ENCODE data around the gene LCN9. TPM values are rescaled to one million over a fixed set of nuclear protein-coding genes. Genes with fewer than 3 reads are reported as not detected.

Gene LCN9
- total and polyA plus RNA-seq, 4 donors = not detected

DNA sequence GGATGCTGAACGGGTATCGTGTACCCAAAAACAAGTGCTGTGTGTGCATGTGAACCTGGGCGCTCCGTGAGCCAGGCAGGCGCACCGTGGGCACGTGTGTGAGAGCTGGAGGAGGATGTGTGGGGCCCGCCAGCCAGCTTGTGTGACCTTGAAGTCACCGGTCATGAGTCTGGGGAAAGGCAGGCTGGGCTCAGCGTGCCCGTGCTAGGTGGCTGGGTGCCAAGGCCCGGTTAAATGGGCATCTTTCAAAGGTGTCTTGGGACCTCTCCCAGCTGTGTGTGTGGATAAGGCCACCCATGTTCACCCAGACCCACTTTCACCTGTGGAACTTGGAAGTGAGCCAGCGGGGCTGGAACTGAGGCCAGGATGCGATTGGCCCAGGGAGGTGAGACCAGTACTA is 42.3 kb downstream of the LCN9 start:
- peaks cover 0 to 28% (median 23%) of the 10 kb centered on the region in 3 donors for H3K27me3 ChIP-seq (ENCODE audit: control insufficient read depth in 3 of 3, insufficient read depth in 3 of 3, low read length in 2 of 3)
- H3K4me3 ChIP-seq = no peak overlapping the region
- H3K27ac ChIP-seq (ENCODE audit: low read depth in 1 of 2, low read length in 1 of 2) = no peak overlapping the region
- H3K9me3 ChIP-seq (ENCODE audit: control insufficient read depth in 4 of 4, insufficient read depth in 3 of 4, low read length in 3 of 4) = no peaks in the 10 kb centered on the region
- peaks cover 0 to 4% (median 0%) of the 10 kb centered on the region in 5 donors for H3K4me1 ChIP-seq (ENCODE audit: control insufficient read depth in 5 of 5, insufficient read depth in 5 of 5, low read length in 5 of 5)
- H3K36me3 ChIP-seq (ENCODE audit: control insufficient read depth in 4 of 4, insufficient read depth in 4 of 4, low read length in 4 of 4) = no peaks in the 10 kb centered on the region
- TF ChIP-seq, protein P1, sequence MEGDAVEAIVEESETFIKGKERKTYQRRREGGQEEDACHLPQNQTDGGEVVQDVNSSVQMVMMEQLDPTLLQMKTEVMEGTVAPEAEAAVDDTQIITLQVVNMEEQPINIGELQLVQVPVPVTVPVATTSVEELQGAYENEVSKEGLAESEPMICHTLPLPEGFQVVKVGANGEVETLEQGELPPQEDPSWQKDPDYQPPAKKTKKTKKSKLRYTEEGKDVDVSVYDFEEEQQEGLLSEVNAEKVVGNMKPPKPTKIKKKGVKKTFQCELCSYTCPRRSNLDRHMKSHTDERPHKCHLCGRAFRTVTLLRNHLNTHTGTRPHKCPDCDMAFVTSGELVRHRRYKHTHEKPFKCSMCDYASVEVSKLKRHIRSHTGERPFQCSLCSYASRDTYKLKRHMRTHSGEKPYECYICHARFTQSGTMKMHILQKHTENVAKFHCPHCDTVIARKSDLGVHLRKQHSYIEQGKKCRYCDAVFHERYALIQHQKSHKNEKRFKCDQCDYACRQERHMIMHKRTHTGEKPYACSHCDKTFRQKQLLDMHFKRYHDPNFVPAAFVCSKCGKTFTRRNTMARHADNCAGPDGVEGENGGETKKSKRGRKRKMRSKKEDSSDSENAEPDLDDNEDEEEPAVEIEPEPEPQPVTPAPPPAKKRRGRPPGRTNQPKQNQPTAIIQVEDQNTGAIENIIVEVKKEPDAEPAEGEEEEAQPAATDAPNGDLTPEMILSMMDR (IDR thresholded peaks at IDR 0.05; ENCODE audit: control extremely low read depth, extremely low read depth) = no peak
- WGBS, 2 donors = 61 to 78% methylated on average over 14 of the region's 14 CpGs
- ATAC-seq (ENCODE audit: insufficient read depth, low FRiP score) (no peak), DNase-seq (no peak)
- no peak overlapping the region for H3K9ac ChIP-seq (ENCODE audit: insufficient read depth in 1 of 2, low read length in 2 of 2)

DNA sequence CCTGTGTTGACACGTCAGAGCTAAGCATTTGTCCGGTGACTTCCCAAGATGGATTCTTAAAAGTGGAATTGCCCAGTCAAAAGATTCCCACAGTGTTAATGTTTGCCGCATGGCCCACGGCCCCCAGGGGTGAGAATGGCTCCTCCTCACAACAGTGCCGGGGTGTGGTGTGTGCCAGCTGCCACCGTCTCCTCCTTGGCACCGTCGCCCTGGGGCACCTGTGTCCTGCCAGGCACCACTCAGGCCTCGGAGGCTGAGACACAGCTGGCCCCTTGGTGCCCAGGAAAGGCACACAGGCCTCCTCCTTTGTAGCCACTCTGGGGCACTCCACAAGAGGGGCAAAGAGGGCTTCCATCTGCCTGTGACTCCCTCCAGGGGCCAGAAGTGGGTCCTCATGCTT is 43.2 kb downstream of the LCN9 start:
- H3K27ac ChIP-seq (ENCODE audit: low read depth in 1 of 2, low read length in 1 of 2) = no peak overlapping the region
- no peaks in the 10 kb centered on the region for H3K9me3 ChIP-seq (ENCODE audit: control insufficient read depth in 4 of 4, insufficient read depth in 3 of 4, low read length in 3 of 4)
- H3K9ac ChIP-seq (ENCODE audit: insufficient read depth in 1 of 2, low read length in 2 of 2) = no peak overlapping the region
- H3K4me1 ChIP-seq (ENCODE audit: control insufficient read depth in 5 of 5, insufficient read depth in 5 of 5, low read length in 5 of 5) = peaks cover 0 to 4% (median 0%) of the 10 kb centered on the region in 5 donors
- WGBS, 2 donors = 84 to 91% methylated on average over 9 of the region's 9 CpGs
- TF ChIP-seq, protein P1 (IDR thresholded peaks at IDR 0.05; ENCODE audit: control extremely low read depth, extremely low read depth) = no peak
- H3K27me3 ChIP-seq (ENCODE audit: control insufficient read depth in 3 of 3, insufficient read depth in 3 of 3, low read length in 2 of 3) = peaks cover 0 to 28% (median 23%) of the 10 kb centered on the region in 3 donors
- H3K36me3 ChIP-seq (ENCODE audit: control insufficient read depth in 4 of 4, insufficient read depth in 4 of 4, low read length in 4 of 4) = no peaks in the 10 kb centered on the region
- ATAC-seq (ENCODE audit: insufficient read depth, low FRiP score) (no peak), DNase-seq (no peak)
- no peak overlapping the region for H3K4me3 ChIP-seq

DNA sequence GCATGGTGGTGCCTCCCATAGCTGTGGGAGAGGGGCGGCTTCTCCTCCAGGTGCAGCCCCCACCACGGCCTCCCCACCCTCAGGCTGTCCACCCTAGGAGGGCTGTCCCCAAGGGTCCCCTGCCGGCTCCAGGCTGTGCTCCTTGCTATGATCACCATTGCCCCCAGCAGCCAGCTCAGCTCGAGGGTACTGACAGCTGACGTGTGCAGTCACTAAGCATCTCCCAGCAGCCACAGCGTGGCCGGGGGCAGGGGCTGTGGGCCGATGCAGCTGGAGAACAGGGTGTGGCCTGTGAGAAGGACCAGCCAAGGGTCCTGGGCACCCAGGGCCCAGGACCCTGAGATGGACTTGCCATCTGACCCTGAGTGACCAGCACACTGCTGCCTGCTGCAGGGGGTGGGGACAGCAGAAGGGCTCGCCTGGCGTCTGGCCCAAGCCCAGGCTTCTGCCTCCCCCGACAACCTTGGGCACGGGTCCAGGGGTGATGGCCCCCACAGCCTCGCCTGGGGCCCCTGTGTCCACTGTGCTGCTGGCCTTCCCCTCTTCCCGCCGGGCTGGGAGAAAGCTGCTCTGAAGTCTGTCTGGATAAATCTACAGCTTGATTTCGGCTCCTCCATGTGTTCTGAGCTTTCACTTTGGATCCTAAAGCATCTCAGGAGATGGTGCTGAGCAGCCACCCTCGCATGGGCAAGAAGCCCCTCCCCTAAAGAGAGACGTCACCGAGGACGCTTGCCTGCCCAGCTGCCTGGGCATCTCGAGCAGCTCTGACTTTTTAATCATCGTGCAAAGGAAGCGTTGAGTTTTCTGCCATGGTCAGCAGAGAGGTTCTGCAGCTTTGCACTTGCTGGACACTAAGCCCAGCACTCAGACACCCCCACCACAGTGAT is 44.4 kb downstream of the LCN9 start:
- H3K9me3 ChIP-seq (ENCODE audit: control insufficient read depth in 4 of 4, insufficient read depth in 3 of 4, low read length in 3 of 4) = no peaks in the 10 kb centered on the region
- H3K4me1 ChIP-seq (ENCODE audit: control insufficient read depth in 5 of 5, insufficient read depth in 5 of 5, low read length in 5 of 5) = no peaks in the 10 kb centered on the region
- ATAC-seq (ENCODE audit: insufficient read depth, low FRiP score) (no peak), DNase-seq (no peak)
- no peak overlapping the region for H3K9ac ChIP-seq (ENCODE audit: insufficient read depth in 1 of 2, low read length in 2 of 2)
- no peaks in the 10 kb centered on the region for H3K36me3 ChIP-seq (ENCODE audit: control insufficient read depth in 4 of 4, insufficient read depth in 4 of 4, low read length in 4 of 4)
- 35 to 62% methylated on average over 23 of the region's 23 CpGs for WGBS, 2 donors
- H3K4me3 ChIP-seq = no peak overlapping the region
- TF ChIP-seq, protein P1 (IDR thresholded peaks at IDR 0.05; ENCODE audit: control extremely low read depth, extremely low read depth) = no peak
- H3K27ac ChIP-seq (ENCODE audit: low read depth in 1 of 2, low read length in 1 of 2) = no peak overlapping the region
- peaks cover 0 to 25% (median 22%) of the 10 kb centered on the region in 3 donors for H3K27me3 ChIP-seq (ENCODE audit: control insufficient read depth in 3 of 3, insufficient read depth in 3 of 3, low read length in 2 of 3)
